HepG2 (cell line): ENCODE data around the gene MRPS5. TPM values are rescaled to one million over a fixed set of nuclear protein-coding genes. Genes with fewer than 3 reads are reported as not detected.

ENCODE experiments used
- ATAC-seq: fragments of 200-7000 bp; cut with Tn5 transposase; 3 replicates; pipeline ENCODE4 v1.9.1; 2020; ENCODE audit warnings: mild to moderate bottlenecking, moderate library complexity
- BruUV-seq: library from RNA; stranded (reverse); fragments of 400-500 nt; replicated peaks from 2 replicates; lab custom pipeline; 2021; lab: Mats Ljungman, UMichigan
- CTCF ChIA-PET: fragments of 300-600 bp; formaldehyde crosslinking; extraction: SDS; loops from one replicate; lab custom pipeline; 2021; ENCODE audit warnings: low total read pairs, inconsistent platforms, low intra/inter-chr PET ratio; lab: Yijun Ruan, JAX
- POLR2A ChIA-PET: fragments of 350-600 bp; sonication (Branson Sonifier 250); formaldehyde crosslinking; loops from one replicate; lab custom pipeline; 2020; ENCODE audit warnings: antibody characterized with exemption, inconsistent platforms; lab: Yijun Ruan, JAX
- DNase-seq: peaks from one replicate; pipeline ENCODE4 v3.0.0-alpha.2; 2015; ENCODE audit warnings: low spot score
- FAIRE-seq: peaks from 3 replicates; lab custom pipeline; 2011; peaks lifted over from hg19 to GRCh38; lab: Jason Lieb, UNC
- H2AFZ ChIP-seq: one replicate; pipeline ENCODE4 v1.6.1; 2011; ENCODE audit warnings: low read length, inconsistent platforms
- H3K27ac ChIP-seq: fragments of 300-600 bp; 3 replicates; pipeline ENCODE4 v1.8.0; 2011; ENCODE audit warnings: mixed run types, mild to moderate bottlenecking, mixed read lengths, low read length, inconsistent platforms; ENCODE audit not compliant: insufficient read depth; ENCODE audit errors: extremely low read length
- H3K27me3 ChIP-seq, 2 experiments: fragments of 200-600 bp in 1 of 2; 2 replicates in 1 of 2; 3 replicates in 1 of 2; pipeline versions ENCODE4 v1.6.0 to v1.8.0; 2011; ENCODE audit warnings: low read length in 2 of 2, mild to moderate bottlenecking in 2 of 2, moderate library complexity in 2 of 2, inconsistent platforms in 1 of 2; ENCODE audit not compliant: insufficient read depth in 2 of 2, control insufficient read depth in 1 of 2
- H3K36me3 ChIP-seq, 2 experiments: fragments of 200-600 bp in 1 of 2; replicated peaks in 1 of 2; 2 replicates in 1 of 2; 3 replicates in 1 of 2; pipeline versions ENCODE4 v1.5.1 to v1.8.0; 2011; ENCODE audit warnings: low read length in 2 of 2, inconsistent platforms in 1 of 2; ENCODE audit not compliant: insufficient read depth in 2 of 2, control insufficient read depth in 1 of 2
- H3K4me1 ChIP-seq: 2 replicates; pipeline ENCODE4 v1.5.1; 2012; ENCODE audit warnings: low read length, inconsistent platforms; ENCODE audit not compliant: insufficient read depth
- H3K4me2 ChIP-seq: 2 replicates; pipeline ENCODE4 v1.6.0; 2011; ENCODE audit warnings: low read depth, low read length, inconsistent platforms
- H3K4me3 ChIP-seq, 3 experiments: fragments of 200-600 bp in 1 of 3; sonication (generic), shearing (Covaris generic) in 1 of 3; replicated peaks in 1 of 3; 2 replicates each; pipeline ENCODE4 v1.5.1; 2011 to 2016; ENCODE audit warnings: low read length in 3 of 3, inconsistent platforms in 2 of 3, low read depth in 2 of 3, mild to moderate bottlenecking in 2 of 3, control low read depth in 1 of 3, mixed read lengths in 1 of 3; ENCODE audit not compliant: insufficient read depth in 1 of 3
- H3K79me2 ChIP-seq: one replicate; pipeline ENCODE4 v1.6.1; 2011; ENCODE audit warnings: low read length, inconsistent platforms; ENCODE audit not compliant: insufficient read depth
- H3K9ac ChIP-seq: 2 replicates; pipeline ENCODE4 v1.6.0; 2011; ENCODE audit warnings: mild to moderate bottlenecking, low read depth, low read length, inconsistent platforms; ENCODE audit not compliant: insufficient read depth
- H3K9me3 ChIP-seq: 2 replicates; pipeline ENCODE4 v1.5.1; 2012; ENCODE audit warnings: mild to moderate bottlenecking, low read length
- H4K20me1 ChIP-seq: 2 replicates; pipeline ENCODE4 v1.6.0; 2011; ENCODE audit warnings: inconsistent platforms, mild to moderate bottlenecking, low read length, moderate library complexity; ENCODE audit not compliant: insufficient read depth
- CEBPG ChIP-seq: IDR thresholded peaks from 2 replicates; pipeline ENCODE4 v1.6.1; 2016
- CERS6 ChIP-seq: sonication (generic); formaldehyde crosslinking; IDR thresholded peaks from 2 replicates; pipeline ENCODE4 v1.5.0; 2020; ENCODE audit warnings: missing genetic modification reagents
- MYNN ChIP-seq: sonication (generic); formaldehyde crosslinking; IDR thresholded peaks from 2 replicates; pipeline ENCODE4 v1.4.0; 2020; ENCODE audit warnings: mild to moderate bottlenecking, low read depth, missing genetic modification reagents
- SATB2 ChIP-seq: sonication (generic); formaldehyde crosslinking; IDR thresholded peaks from 2 replicates; pipeline ENCODE4 v1.5.0; 2020; ENCODE audit warnings: missing genetic modification reagents
- ZHX2 ChIP-seq, 2 experiments: sonication (generic) in 1 of 2; formaldehyde crosslinking in 1 of 2; IDR thresholded peaks; 2 replicates each; pipeline versions ENCODE4 v1.6.1 to v1.9.0; 2014 to 2022; ENCODE audit warnings: antibody characterized with exemption in 1 of 2, borderline replicate concordance in 1 of 2, inconsistent platforms in 1 of 2, low read depth in 1 of 2, missing genetic modification reagents in 1 of 2
- ZSCAN5A ChIP-seq: sonication (generic); formaldehyde crosslinking; IDR thresholded peaks from 2 replicates; pipeline ENCODE4 v1.8.0; 2022; ENCODE audit warnings: mild to moderate bottlenecking, missing genetic modification reagents, borderline replicate concordance
- WGBS: methylation state at CpG from one replicate; pipeline ENCODE4 v1.1.6; 2017; ENCODE audit warnings: low lambda C conversion rate; 5-methylcytosine and 5-hydroxymethylcytosine counted together
- in situ Hi-C: cut with HindIII; loops from 2 replicates; pipeline ENCODE4 v1.10.0; 2017; ENCODE audit warnings: low pct_unique_long_range_greater_than_20kb; ENCODE audit not compliant: extremely low pct_ligation_motif_present
- intact Hi-C: fragments of 100-400 bp; cut with micrococcal nuclease; formaldehyde crosslinking; loops from one replicate; pipeline ENCODE4 v1.10.0; 2022; ENCODE audit not compliant: unreplicated experiment
- polyA plus RNA-seq, 8 experiments: library from polyadenylated mRNA; depleted of rRNA in 3 of 8; stranded (reverse) in 7 of 8; unstranded in 1 of 8; fragments of >200 nt; fragmentation: Illumina TruSeq in 4 of 8; extraction: Trizol in 4 of 8; gene quantifications; 2 replicates each; pipeline versions ENCODE4 v1.2.1 to v1.2.3, GENCODE V29; 2011 to 2016; ENCODE audit warnings: low read depth in 4 of 8, missing spikeins in 1 of 8, mixed read lengths in 1 of 8; ENCODE audit not compliant: insufficient read depth in 1 of 8
- total RNA-seq, 5 experiments: library from RNA; depleted of rRNA; stranded (reverse); fragments of >200 nt; fragmentation: Illumina TruSeq; extraction: Trizol; gene quantifications; 2 replicates each; pipeline ENCODE4 v1.2.3, GENCODE V29; 2016; ENCODE audit warnings: low read depth in 1 of 5

The MRPS5 gene
- total and polyA plus RNA-seq, 2 of the 13 experiments (the other 11 are each of a cell fraction or from before 2014, with no cell fraction given), result 98.8 to 134 TPM

- Histone ChIP-seq H3K9me3 (no peaks in the 10 kb centered on the region), H2AFZ (no peak overlapping the region), H3K9ac (no peak overlapping the region), H3K4me2 (no peak overlapping the region), H3K4me1 (peaks cover 38% of the 10 kb centered on the region), H3K79me2 (no peaks in the 10 kb centered on the region), H3K27ac (no peak overlapping the region), H3K36me3 (no peaks in the 10 kb centered on the region), H4K20me1 (no peaks in the 10 kb centered on the region), H3K4me3 (no peak overlapping the region), H3K27me3 (peaks cover 5 to 57% of the 10 kb centered on the region in 2 experiments; a peak in 4 of 5 replicates)
- ChIA-PET CTCF (no interaction called here), POLR2A (no interaction called here)
- BruUV-seq, result no TSS peak
- 32% methylated on average over 14 of the region's 15 CpGs for WGBS
- FAIRE-seq, result no peak
- intact Hi-C loops, result no loop called here
- ATAC-seq, result no peak
- in situ Hi-C loops, result loop anchor here (10.0 kb wide), 1 partner anchor 50 kb away; the partner anchor contains the start of gene MAL
- TF ChIP-seq SATB2 (no peak), CEBPG (CRISPR knock-in tag) (no peak), ZHX2 (IDR thresholded peaks at IDR 0.05; ENCODE audit: low read depth) (no peak), ZHX2 (CRISPR knock-in tag; IDR thresholded peaks at IDR 0.05; ENCODE audit: borderline replicate concordance) (no peak), CERS6 (CRISPR knock-in tag) (no peak), ZSCAN5A (CRISPR knock-in tag) (no peak), MYNN (no peak)
- DNase-seq, result no peak
Measured at GRCh38 chr2:95074663-95075439, 46.8 kb downstream of the MRPS5 start.
